ELR (cell line): Measurements from ENCODE around the gene EIF1AX.
"Not testable (repeated sequence)": the region's sequence is repeated elsewhere in the genome, so short reads cannot be mapped to it uniquely, and the experiment has no call there.

ENCODE experiments used
- DNase-seq: peaks from one replicate; pipeline ENCODE4 v3.0.0-alpha.2; 2015; ENCODE audit warnings: low read depth

The EIF1AX gene, protein sequence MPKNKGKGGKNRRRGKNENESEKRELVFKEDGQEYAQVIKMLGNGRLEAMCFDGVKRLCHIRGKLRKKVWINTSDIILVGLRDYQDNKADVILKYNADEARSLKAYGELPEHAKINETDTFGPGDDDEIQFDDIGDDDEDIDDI

DNA sequence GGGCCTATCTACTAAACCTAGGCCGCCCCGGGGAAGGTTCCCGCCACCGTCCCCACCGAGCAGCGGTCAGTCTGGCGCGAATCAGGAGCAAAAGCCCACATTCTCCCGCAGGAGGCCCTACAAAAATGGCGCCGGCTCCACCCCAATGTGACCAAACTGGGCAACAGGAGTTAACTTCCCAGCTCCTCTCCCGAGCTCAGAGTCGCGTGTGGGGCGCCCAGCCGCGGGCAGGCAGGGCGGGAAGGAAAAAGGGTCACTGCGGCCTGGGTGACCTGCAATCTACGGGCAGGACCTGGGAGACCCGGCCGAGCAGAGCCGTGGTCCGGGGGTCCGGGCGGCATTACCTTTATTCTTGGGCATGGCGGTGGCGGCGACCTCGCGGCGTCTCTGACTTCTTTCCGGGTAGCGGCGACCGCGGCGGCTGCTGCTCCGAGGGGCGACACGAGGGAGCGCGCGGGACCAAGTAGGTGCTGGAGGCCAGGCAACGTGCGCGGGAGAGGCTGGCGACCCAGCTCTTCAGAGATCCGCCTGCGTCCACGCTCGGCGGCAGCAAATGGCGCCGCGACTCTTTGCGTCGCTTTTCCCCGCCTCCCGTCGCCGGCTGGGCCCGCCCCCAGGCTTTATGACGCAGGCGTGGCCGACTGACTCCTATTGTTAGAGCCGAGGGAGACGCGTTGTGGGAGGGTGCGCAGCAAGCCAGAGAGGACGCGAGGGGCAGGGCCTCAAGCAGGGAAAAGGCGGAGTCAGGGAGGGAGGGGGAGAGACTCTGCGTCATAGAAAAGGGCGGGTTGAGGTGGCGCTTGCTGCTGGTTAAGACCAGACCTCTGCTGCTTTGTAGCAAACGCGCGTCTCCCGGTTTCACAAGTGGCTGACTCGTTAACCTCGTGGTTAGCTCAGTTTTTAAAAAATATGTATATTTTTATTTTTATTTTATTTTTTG lies at the start of gene EIF1AX:
TSS of gene EIF1AX (minus strand) at position 558 of the 940 bp plus-strand sequence. CDS start at position 360, 198 bp downstream.
- peak; percentile 96 for DNase-seq

DNA sequence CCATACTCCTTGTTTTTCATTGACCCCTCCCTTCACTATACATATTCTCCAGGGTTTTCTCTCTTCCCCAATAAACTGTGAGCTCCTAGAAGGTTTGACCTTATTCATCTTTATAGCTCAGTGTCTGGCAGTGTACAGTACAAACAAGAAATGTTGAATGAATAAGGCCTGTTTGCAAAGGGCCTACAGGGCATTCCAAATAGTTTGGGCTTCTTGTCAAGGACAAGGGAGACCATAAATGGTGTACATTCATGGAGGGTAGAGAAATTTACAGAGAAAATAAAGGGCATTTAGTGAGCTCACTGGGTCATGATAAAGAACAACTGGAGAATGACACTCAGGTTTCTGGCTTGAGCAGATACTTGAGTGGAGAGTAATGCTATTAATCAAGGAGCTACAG lies 47.5 kb upstream of the EIF1AX start:
- DNase-seq, result no peak

DNA sequence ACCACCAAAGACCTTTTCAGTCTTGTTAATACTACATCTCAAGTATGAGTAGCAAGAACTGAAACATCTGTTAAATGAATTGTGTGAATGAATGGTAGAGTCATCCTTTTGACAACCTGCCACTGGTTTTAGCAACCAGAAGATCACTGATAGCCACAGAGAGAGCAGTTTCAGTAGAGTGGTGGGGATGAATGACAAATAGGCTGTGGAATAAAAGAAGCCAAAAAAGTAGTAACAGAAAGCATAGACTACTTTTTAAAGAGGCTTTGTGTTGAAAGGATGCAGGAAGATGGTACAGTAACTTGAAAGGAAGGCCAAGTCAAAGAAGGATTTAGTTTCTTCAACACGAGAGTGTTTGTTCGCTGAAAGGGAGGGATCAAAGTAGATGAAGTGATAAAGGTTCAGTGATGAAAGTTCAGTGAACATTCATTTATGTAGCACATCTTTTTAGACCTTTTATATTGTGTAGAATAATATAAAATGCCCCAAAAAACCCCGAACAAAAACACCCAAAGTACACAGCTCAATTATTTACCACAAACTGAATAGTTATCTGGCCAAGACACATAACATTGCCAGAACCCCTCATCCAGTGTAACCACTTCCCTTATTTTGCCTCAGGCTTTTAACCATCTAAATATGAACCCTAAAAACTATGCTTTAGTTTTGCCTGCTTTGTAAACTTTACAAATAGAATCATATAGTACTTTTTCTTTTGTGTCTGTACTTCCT lies 40.1 kb upstream of the EIF1AX start:
- DNase-seq, result no peak

DNA sequence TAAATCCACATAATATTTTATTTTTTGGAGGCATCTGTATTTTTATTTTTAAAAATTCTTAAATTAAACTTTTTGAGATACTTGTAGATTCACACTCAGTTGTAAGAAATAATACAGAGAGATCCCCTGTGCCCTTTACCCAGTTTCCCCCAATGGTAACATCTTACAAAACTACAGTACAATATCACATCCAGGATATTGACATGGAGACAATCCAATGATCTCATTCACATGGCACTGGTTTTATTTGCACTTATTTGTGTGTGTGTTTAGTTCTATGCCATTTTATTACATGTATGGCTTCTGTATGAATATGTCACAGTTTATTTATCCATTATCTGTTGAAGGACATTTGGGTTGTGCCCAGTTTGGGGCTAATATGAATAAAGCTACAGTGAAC lies 35.5 kb upstream of the EIF1AX start:
- no peak for DNase-seq

DNA sequence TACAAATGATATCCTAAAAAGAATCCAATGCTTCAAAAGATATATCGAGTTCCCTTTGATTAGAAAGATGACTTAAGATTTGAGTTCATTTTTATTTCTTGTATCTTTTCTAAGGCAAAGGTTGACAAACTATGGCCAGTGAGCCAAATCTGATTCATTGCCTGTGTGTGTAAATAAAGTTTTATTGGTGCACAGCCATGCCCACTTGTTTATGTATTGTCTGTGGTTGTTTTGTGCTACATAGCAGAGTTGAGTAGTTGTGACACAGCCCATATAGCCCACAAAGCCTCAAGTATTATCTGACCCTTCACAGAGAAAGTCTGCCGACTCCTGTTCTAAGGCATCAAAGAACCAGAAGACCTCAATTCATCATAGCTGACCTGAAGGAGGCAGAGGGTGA lies 32.2 kb upstream of the EIF1AX start:
- DNase-seq, result peak; percentile 1

DNA sequence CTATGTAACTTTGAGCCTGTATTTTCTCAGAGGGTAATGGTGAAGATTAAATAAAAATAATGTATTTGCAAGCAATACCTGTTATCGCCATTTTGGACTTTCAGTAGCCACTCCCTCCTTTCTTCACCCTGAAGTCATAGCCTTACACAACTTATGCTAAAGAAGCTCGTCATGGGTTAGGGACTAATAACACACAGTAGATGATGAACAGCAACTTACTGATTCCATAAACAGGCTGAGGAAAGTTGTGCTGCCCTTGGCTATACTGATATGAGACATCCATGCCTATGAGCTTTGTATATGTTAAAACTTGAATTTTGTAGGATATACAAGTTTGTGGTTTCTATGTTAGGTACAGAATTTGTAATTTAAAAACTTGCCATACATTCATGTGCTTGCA lies 31.7 kb upstream of the EIF1AX start:
- DNase-seq, result no peak

DNA sequence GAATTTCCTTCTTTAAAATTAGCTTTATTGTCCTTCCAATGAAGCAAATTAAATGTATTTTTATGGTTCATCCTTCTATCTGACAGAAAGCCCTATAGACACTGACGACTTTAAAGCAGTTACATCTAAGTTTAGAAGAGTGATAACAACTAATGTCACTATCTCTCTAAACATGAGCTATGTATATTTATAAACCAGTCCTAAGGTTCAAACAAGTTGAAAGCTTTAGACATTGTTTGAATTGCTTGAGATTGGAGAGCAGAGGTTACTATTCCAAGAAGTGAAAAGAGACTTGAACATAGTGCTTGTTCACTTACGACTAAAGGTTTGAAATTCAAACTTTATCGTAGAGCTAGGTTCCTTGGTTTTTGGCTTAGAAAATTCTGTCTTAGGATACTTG lies 30.2 kb upstream of the EIF1AX start:
- no peak for DNase-seq

DNA sequence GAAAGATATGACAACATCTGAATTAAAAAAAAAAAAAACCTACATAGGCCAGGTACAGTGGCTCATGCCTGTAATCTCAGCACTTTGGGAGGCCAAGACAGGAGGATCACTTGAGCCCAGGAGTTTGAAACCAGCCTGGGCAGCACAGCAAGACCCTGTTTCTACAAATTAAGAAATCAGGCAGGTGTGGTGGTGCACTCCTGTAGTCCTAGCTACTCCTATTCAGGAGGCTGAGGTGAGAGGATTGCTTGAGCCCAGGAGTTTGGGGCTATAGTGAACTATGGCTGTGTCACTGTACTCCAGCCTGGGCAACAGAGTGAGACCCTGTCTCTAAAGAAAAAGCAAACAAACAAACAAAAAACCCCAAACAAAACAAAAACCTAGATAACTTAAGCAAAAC lies 20.9 kb upstream of the EIF1AX start:
- DNase-seq, result not testable (repeated sequence)

DNA sequence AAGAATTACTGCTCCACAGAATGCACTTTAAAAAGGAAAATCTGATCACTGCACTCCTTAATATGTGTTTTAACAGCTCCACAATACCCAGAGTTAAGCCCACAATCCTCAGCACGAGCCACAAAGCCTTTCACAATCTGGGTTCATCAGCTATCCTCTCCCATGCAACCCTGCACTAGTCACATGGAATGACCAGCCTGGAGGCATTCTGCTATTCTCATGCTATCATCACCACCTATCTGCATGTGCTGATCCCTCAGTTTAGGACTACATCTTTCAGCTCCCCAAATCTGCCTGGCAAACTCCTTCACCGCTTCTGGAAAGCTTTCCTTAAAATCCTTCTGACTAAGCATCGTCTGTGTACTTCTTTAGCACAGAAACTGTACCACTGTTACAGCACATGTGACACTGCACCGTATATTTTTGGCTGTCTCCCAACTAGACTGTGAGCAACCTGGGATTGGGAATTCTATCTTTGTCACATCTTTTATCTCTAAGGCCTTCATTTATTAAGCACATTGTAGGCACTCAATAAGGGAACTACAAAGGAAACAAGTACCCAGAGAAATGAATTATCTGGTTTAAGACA lies 18.3 kb upstream of the EIF1AX start:
- no peak for DNase-seq

DNA sequence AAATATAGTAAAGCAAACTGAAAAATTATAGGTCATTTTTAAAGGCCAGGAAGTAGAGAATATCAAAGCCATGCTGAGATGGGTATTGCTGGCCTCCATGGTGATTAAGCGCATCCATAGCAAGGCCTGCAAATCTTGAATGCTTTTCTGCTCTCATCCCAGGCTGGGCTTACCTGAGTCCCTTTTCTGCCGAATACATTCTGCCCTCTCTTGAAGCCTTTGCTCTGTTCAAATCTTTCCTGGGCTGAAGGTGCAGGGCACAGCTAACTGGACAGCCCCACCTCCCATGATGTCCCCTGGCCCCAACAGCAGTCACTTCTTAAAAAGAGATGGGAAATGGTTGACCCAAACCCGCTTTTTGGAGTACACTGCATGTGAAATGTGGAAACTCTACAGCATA lies 10.1 kb upstream of the EIF1AX start:
- no peak for DNase-seq

DNA sequence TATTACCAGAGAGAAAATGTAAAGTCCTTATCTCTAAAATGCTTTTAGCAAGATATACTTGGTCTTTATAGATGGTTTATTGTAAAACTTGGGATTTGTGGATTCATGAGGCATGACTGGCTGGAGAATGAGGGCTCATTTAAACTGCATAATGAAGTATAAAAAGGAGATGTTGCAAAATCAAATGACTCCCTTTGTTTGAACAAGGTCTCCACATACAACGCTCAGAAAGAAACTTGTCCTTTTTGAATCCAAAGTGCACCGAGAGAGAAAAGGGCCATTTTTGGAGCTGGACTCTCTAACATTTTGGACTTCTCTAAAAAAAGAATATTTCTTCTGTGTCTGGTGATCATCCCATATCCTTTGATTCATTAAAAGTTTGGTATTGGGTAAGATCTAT lies 7.7 kb upstream of the EIF1AX start:
- no peak for DNase-seq

DNA sequence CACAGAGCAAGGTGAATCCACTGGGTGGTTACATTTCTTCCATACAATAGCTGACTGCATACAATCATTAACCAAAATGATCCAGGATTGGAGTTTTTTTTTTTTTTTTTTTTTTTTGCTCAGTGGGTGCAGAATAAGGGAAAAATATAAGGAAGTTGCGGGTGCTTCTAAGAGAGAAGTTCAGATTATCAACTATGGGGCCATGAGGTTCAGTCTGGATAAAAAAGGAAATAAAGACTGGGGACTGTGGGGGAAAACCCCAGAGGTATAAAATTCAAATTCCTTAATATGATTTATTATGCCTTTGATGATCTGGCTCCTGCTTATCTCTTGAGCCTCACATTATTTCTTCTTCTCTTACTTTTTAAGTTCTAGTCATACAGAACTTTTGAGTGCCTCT lies 5.9 kb upstream of the EIF1AX start:
- no peak for DNase-seq

DNA sequence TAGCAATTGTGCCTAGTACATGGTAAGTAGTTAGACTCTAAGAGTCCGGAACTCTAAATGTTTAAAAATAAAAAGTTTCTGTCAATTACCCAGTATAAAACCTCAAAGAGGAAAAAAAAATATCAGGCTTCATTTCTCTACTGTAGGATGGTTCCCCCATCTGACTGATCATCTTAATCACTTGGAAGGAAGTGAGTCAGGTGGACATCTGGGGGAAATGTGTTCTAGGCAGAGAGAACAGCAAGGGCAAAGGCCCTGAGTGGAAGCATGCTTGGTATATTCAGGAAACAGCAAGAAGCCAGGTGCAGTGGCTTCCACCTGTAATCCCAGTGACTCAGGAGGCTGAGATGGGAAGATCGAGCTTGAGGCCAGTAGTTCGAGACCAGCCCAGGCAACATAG lies 2.9 kb upstream of the EIF1AX start:
- DNase-seq, result peak; percentile 88

DNA sequence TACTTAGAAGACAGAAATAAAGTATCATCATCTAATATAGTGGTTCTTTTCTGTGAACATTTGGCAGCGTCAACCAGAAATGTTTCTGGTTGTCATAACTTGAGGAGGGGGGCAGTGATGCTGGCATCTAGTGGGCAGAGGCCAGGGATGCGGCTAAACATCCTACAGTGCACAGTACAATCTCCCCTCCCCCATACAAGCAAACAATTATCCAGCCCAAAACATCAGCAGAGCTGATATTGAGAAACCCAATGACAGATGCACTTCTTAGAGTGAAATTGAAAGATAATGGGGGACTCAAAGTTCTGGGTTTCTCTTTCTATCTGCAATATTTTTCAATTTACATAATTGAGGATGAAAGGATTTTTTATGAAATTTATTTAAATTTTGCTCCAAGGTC lies 1.9 kb upstream of the EIF1AX start:
- DNase-seq, result no peak

DNA sequence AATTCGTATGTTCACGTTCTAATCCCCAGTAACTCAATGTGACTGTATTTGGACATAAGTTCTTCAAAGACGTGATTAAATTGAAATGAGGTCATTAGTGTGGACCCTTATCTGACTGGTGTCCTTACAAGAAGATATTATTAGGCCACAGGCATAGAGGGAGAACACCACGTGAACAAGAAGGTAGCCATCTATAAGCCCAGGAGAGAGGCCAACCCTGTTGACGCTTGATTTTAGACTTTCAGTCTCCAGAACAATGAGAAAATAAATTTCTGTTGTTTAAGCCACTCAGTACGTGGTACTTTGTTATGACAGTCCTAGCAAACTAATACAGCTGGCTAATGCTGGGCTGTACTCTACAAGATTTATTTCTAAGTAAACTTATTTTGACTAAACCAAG lies 1.5 kb upstream of the EIF1AX start:
- no peak for DNase-seq

DNA sequence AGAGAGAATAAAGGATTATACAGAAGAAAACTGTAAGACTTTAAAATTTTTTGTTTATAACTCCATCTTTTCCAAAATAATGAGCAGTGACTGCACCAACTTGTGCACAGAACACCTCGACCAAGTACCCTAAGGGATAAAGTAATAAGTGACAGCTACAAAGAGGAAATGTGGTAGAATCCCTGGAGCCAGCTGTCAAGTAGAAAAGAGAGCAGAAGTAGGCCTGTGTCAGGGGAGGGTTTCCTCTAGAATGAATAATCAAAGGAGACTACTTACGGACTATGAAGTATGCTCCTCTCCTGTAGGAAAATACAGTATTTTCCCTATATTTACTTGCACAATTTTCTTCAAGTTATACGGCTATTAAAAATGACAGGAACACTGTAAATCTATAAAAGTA lies 1.2 kb downstream of the EIF1AX start:
- no peak for DNase-seq

DNA sequence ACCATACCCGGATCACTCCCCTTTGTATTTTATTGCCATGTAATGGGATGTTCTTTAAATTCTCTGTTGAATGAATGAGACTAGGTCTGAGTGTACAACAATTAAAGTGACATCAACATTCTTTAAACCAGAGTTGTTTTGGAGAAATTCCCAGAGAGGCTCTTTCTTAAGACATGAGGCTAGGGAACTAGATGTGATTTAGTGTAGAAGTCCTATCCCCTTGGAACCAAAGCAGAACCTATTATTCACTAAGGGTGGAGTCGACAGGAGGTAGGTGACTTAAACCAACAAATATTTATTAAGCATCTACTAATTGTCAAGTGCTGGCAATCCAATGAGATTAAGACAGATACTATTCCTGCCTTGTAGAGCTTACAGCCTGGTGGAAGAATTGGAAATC lies 1.7 kb downstream of the EIF1AX start:
- DNase-seq, result peak; percentile 44

DNA sequence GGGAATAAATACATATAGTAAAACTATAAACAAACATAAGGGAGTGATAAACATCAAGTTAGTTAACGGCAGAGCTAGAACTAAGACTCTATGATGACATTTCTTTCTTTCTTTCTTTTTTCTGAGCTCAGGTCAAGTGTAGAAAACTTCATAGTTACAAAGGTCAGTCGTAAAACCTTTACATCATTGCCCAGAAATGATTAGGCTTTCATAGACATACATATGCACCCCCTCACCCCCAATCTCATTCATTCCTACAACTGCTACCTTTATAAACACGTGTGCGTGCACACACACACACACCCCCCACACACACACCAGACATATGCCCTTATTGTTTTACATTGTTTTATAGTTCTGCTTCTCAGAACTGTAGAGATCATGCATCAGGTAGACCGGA lies 5.7 kb downstream of the EIF1AX start:
- no peak for DNase-seq

DNA sequence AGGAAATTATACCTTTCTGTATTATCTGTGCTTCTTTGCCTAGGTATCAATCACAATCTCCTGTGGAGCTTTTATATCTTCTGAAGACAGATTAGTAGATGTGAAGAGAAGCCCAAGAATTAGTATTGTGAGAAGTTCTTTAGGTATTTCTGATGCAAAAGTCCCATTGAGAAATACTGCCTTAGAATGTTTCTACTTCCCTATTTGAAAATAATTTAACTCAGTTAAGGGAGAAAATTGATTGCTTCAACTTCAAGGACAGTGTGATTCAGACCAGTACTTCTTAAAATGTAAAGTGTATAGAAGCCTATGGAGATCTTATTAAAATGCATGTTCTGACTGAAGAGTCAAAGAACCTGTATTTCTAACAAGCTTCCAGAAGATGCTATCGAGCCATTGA lies 9.0 kb downstream of the EIF1AX start:
- DNase-seq, result no peak

DNA sequence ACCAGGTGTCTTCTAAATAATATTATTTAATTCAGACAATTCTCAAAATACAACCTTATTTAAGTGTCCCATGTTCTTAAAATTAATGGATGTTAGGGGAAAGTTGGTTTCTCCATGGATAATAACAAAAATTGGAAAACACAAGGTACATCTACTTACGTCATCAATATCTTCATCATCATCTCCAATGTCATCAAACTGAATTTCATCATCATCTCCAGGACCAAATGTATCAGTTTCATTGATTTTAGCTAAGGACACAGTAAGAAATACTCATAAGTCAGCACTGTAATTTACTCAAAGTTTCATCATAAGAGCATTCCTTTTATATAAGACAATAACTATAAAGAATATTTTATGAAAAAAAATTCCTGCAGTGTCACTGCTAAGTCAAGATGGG lies 11.3 kb downstream of the EIF1AX start:
- DNase-seq, result no peak

DNA sequence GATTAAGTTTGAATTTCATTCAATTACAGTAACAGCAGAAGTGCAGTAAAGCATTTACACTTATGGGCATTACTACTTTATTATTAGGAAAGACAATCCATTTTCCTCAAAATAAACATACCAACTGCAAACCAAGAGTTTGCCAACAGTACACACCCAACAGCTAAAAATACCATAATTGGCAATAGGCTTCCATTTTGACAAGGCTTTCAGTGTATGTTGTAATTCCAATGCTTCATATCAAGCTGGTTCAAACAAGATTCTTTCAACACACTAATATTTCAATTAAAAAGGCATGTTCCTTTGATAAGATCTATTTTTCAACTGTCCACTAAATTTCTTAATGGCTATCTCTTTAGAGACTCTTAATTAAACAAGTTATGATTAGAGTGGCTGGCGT lies 12.1 kb downstream of the EIF1AX start:
- DNase-seq, result no peak

DNA sequence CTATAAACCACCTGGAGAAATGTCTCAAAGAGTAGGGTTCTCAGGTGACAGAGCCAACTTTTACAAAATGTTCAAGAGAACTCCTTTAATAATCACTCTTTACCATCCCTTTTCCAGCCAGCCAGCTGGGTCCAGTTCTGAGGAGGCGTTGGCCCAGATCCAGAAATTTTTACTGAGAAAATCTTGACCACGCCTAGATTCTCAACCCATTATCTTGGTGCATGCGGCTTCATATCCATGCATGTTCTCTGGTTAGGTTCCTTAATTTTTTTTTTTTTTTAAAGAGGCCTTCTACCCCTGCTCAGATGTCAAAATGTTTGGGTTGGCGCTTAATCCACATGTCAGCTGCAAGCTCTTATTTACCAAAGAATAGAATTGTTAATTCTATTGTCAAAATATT lies 13.0 kb downstream of the EIF1AX start:
- DNase-seq, result no peak

DNA sequence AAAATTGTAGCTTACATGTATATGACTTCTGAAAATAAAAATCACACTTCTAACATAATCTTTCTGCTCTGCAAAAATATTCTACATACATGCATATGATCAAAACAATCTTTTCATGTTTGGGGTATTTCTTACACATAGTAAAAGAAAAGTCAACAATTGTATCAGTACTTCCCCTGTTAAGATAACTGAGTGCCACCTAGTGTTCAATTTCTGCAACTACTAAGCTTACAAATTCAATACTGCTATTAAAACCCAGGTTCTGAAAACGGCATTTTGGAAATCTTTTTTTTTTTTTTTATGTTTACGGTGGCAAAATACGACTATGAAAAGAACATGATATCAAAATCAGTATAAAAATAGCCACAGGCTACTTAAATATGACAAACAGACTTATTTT lies 14.2 kb downstream of the EIF1AX start:
- DNase-seq, result not testable (repeated sequence)
